HCT116 (cell line): Measurements from ENCODE around the gene SMOC1.

Experiments used
- CBX3 ChIP-seq: IDR thresholded peaks from 2 replicates; pipeline ENCODE4 v1.6.1; 2012; ENCODE audit warnings: low read depth
- CTCF ChIP-seq, 3 experiments: fragments of 200-600 bp in 1 of 3; sonication (generic) in 1 of 3; IDR thresholded peaks in 2 of 3; conservative IDR thresholded peaks in 1 of 3; 2 replicates each; pipeline ENCODE4 v1.5.1; 2012 to 2017; ENCODE audit warnings: low read depth in 2 of 3, low read length in 2 of 3, antibody characterized with exemption in 1 of 3, borderline replicate concordance in 1 of 3, control low read depth in 1 of 3, mild to moderate bottlenecking in 1 of 3, mixed read lengths in 1 of 3, mixed run types in 1 of 3, moderate library complexity in 1 of 3; ENCODE audit not compliant: insufficient read depth in 1 of 3
- EGR1 ChIP-seq: IDR thresholded peaks from 2 replicates; pipeline ENCODE4 v1.6.1; 2012; ENCODE audit warnings: low read depth
- EZH2 ChIP-seq: fragments of 200-600 bp; sonication (generic); IDR thresholded peaks from 2 replicates; pipeline ENCODE4 v1.6.1; 2017; ENCODE audit warnings: antibody characterized with exemption, mixed run types
- MAX ChIP-seq: IDR thresholded peaks from 2 replicates; pipeline ENCODE4 v1.6.1; 2012
- POLR2A ChIP-seq: IDR thresholded peaks from 2 replicates; pipeline ENCODE4 v1.7.0; 2011; ENCODE audit warnings: borderline replicate concordance; ENCODE audit not compliant: insufficient read depth, insufficient read length; ENCODE audit errors: extremely low read depth
- POLR2AphosphoS5 ChIP-seq: IDR thresholded peaks from 2 replicates; pipeline ENCODE4 v1.6.1; 2011; ENCODE audit warnings: mild to moderate bottlenecking, low read depth, low read length, moderate library complexity
- RAD21 ChIP-seq: IDR thresholded peaks from 2 replicates; pipeline ENCODE4 v1.6.1; 2012; ENCODE audit warnings: low read depth, mild to moderate bottlenecking
- REST ChIP-seq: IDR thresholded peaks from 2 replicates; pipeline ENCODE4 v1.6.1; 2012; ENCODE audit warnings: low read depth
- TCF7L2 ChIP-seq: IDR thresholded peaks from 2 replicates; pipeline ENCODE4 v1.7.0; 2011; ENCODE audit warnings: borderline replicate concordance, inconsistent platforms; ENCODE audit not compliant: insufficient read depth, insufficient read length; ENCODE audit errors: extremely low read depth
- YY1 ChIP-seq: IDR thresholded peaks from 2 replicates; pipeline ENCODE4 v1.6.1; 2011; ENCODE audit warnings: low read length, low read depth, moderate library complexity, mild to moderate bottlenecking; ENCODE audit not compliant: insufficient replicate concordance; ENCODE audit errors: extremely low read depth

GRCh38 chr14:69963966-69964365 is 84.8 kb downstream of the SMOC1 start:
- TF ChIP-seq CTCF (IDR thresholded peaks at IDR 0.05 in 2 of 3, conservative IDR thresholded peaks at IDR 0.05 in 1 of 3; ENCODE audit: borderline replicate concordance in 1 of 3, insufficient read depth in 1 of 3, low read depth in 2 of 3, low read length in 2 of 3) (no peak), YY1 (no peak), EGR1 (no peak), RAD21 (no peak), MAX (no peak), POLR2AphosphoS5 (no peak), REST (no peak), EZH2 (no peak), POLR2A (no peak), CBX3 (no peak), TCF7L2 (no peak)
